GM18858 (cell line): ENCODE data around the gene BIN2.
A peak's percentile ranks its signal among the peaks of the same experiment; 100 is the strongest.

Experiments
- ATAC-seq: cut with Tn5 transposase; IDR thresholded peaks from one replicate; pipeline ENCODE4 v1.9.1; 2021; ENCODE audit not compliant: unreplicated experiment

BIN2 gene

DNA sequence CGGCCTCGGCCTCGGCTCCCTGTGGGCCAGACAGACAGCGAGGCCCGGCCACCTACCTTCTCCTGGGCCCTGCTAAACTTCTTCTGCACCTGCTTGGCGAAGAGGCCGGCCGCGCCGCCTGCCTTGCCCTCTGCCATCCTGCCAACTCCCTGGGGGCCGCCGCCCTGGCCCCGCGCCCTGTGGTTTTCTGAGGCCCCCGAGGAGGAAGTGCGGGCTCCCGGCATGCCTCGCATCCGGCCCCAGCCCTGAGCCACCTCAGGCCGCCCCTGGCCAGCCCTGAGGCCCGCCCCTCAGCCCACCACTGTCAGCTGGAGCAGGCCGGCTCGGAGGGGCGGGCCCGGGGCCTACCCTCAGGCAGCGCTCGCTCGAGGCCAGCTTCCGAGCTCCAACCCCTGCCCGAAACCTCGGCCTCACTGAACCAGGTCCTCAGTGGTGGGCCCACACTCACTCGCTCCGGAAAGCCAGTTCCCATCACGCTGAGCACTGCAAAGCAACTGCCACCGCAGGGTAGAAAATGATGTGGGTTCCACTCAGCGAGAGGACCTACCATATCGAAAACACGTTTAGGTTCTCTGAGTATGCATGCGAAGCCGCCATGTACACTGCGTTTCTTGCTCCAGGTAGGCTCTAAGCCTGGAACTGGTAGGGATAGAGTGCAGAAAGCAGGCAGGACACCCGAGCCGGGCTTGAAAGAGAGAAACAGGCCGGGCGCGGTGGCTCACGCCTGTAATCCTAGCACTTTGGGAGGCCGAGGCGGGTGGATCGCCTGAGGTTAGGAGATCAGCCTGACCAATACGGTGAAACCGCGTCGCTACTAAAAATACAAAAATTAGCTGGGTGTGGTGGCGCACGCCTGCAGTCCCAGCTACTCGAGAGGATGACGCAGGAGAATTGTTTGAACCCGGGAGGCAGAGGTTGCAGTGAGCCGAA lies at the start of gene BIN2:
BIN2 (minus strand) TSS at position 209 of the 930 bp plus-strand sequence; CDS start at position 137, 72 bp downstream.
- ATAC-seq = no peak

DNA sequence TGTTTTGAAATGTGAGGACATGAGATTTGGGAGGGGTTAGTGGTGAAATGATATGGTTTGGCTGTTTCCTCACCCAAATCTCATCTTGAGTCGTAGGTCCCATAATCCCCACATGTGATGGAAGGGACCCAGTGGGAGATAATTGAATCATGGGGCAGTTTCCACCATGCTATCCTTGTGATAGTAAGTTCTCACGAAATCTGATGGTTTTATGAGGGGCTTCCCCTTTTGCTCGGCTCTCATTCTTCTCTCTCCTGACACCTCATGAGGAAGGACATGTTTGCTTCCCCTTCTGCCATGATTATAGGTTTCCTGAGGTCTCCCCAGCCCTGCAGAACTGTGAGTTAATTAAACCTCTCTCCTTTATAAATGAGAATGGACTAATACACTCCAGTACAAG lies 49.2 kb upstream of the BIN2 start:
- ATAC-seq = no peak

DNA sequence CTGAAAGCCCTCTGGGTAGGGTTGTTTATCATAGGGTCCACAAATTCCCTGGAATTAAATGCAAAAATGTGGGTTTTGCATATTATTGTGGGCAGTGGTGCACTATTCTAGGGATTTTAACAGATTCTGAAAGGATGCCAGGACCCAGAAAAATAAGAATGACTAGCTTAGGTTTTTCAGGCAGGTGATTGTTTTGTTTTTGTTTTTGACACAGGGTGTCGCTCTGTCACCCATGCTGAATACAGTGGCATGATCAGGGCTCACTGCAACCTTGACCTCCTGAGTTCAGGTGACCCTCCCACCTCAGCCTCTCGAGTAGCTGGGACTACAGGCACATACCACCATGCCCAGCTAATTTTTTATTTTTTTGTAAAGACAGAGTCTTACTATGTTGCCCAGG lies 48.0 kb upstream of the BIN2 start:
- no peak for ATAC-seq

DNA sequence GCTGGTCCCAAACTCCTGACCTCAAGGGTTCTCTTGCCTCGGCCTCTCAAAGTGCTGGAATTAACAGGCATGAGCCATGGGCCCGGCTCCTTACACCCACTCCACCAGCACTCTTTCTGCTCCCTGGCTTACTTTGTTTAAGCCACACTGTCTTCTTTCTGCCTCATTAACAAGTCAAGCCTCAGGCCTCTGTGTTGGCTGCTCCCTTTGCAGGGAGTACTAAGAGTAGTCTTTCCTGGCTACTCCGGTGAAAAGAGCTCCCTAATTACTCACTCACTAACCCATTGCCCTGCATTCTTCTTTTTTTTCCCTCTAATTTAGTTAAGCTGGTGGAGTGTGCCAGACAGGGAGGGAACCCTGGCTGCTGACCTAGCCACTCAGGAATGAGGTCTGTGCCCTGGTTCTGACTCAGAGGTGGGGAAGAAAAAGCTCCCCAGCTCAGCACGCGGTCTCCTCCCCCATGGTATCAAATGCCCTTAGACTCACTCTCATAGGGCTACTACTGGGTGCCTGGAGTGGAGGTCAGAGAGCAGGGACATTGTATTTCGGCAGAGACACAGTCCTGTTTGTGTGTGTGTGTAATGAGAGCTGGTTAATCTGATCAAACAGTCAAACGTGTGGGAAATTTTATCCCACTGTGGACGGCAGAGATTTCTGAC lies 47.5 kb upstream of the BIN2 start:
- no peak for ATAC-seq

GRCh38 chr12:51370667-51371066 lies 46.7 kb upstream of the BIN2 start:
- ATAC-seq = no peak

DNA sequence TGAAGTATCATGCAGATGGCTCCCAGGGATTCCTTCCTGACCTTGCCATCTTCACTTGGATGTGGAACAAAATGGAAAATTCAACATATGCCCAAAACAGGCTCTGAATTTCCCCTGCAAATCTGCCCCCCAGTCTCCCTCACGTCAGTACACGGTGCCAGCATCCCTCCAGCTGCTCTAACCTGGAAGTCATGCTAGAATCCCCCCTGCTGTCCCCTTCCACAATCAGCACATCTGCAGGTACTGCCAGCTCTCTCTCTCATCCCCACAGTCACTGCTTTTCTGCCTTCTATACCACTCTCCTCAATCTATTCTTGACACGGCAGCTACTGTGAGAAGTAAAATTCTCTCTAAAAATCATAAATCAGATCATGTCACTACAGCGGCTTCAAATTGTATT lies 45.6 kb upstream of the BIN2 start:
- ATAC-seq = no peak

DNA sequence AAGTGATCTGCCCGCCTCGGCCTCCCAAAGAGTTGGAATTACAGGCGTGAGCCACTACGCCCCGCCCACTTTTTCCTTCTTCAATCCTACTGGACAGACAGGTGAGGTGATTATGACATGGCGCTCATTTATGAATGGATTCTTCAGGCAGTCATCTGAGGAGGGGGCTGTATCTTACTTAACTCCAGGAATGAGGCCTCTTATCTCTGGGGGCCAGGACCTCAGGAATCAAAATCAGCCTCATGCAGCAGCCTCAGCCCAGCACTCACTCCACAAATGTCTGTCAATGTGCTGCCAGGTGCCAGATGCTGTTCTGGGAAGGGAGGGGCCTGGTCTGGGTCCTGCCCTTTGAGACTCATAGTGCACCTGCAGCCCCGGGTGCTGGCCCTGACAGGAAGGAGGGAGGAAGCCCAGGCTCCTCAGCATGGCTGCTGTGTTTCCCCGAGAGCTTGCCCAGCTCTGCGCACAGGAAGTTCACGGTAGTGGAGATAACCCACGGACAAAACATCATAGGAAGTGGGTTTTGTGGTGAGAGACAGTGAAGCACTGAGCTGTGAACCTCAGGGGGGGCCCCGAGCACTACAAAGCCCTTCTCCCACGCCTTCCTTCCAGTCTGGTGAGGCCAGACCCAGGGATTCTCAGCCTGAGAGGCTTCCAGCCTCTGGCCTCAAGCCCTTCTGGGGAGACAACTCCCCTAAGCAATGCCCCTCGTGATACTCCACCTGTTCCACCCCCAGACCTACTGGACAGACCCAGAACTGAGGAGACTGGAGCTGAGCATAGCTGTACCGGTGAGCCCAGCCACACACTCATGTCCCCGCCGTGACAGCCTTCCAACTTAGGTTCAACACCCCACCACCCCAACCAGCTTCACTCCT lies 44.9 kb upstream of the BIN2 start:
- ATAC-seq = peak; percentile 96

GRCh38 chr12:51365276-51365675 lies 41.3 kb upstream of the BIN2 start:
- no peak for ATAC-seq

DNA sequence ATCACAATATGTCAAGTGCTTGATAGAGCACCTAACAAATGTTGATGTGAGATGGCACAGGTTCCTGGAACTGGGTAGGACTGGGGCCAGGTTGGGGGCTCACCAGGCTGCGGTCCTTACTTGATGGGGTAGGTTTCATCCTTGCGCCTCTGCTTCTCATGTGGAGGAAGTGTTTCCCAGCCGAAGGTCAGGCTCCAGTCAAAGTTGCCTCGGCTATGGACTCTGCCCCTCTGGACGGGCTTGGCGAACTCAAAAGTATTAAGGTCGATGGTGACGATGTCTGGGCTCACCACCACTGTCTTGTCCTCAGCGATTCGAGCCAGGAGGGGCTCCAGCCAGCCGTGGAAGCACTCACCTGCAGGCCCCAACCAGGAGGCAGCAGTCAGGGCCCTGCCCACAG lies 40.0 kb upstream of the BIN2 start:
- ATAC-seq = no peak

GRCh38 chr12:51362747-51363342 lies 38.9 kb upstream of the BIN2 start:
- no peak for ATAC-seq

DNA sequence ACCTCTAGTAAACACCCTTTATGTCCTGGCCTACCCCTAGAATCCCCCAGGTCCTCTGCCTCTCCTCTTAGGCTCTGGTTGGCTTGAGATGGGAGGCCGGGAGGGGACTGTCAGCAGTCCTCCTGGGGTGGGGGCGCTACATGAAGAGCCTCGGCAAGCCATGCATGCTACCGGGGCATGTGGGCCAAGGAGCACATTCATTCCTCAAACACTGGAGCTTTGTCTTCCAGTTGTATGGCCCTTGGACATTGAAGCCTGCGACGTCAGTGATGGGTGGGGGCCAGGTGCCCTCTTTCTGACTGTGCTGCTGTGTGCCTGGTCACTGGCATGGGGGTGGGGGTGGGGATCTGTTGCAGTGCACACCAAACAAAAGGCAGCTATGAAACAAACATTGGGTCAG lies 38.3 kb upstream of the BIN2 start:
- ATAC-seq = no peak

DNA sequence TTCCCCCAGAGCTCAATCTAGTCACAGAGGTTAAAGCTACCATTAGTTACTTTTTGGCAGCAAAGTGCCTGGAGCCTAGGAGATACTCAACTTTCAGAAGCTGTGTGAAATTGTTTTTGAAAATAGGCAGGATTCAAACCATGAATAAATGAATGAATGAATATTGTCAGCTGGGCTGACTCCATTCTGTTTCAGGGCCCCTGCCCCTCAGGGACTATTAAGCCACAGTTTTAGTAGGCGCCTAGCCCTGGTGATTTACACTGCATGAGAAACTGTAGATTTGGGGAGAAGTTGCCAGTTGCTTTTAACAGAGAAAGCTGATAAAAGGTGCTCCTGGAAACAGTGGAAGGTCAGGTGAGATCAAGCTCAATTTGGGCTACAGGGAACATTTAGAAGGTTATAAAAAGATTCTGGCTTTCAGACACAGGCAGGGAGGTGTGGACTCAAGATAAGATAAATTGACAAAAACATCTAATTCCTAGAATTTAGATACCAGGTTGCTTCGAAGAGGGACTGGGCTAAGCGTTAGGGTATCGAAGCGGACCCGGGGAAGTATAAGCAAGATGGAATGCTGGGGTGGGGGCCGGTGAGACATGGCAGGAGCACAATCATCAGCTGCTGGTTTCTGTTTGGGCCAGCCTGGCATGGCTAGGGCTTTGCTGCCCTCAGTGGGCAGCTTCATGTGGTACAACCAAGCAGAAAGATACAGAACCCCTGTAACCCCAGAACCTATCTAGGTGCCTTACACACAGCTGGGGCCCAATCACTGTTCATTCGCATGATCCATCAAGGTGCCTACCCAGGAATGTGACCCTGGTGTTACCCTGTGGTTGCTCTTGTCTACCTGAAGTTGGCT lies 37.4 kb upstream of the BIN2 start:
- ATAC-seq = no peak

DNA sequence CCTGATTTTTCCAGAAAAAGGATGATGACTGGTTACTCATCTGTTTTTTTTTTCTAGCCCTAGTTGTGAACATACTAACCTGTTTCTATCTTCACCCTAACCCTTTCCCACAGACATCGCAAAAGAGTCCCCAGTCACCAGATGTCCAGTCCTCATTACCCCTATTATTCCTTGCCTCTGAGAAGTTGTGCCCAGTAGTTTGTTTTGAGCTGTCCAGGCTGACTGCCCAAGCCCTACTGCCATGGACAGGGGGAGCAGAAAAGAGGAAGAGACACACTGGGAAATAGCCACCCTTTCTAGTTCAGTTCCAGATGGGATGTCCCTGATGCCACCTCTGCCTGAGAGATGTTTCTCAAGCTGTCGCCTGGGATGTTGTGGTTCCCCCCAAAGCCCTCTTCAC lies 36.3 kb upstream of the BIN2 start:
- ATAC-seq = no peak

GRCh38 chr12:51359851-51360250 lies 35.9 kb upstream of the BIN2 start:
- ATAC-seq = no peak

DNA sequence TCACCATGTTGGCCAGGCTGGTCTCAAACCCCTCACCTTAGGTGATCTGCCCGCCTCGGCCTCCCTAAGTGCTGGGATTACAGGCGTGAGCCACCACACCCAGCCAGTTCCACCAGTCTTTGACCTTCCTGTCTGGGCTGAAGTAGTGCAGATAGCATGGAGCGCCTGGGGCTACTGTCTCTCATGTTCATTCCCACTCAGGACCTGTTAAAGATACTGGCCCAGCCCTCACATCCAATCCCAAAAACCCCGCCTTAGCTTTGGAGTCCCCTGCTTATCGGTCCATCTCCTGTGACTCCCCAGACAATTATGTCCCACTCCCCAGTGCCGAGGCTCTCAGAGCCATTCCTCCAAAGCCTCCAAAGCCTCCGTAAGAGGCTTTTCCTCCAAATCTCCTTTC lies 34.5 kb upstream of the BIN2 start:
- no peak for ATAC-seq

DNA sequence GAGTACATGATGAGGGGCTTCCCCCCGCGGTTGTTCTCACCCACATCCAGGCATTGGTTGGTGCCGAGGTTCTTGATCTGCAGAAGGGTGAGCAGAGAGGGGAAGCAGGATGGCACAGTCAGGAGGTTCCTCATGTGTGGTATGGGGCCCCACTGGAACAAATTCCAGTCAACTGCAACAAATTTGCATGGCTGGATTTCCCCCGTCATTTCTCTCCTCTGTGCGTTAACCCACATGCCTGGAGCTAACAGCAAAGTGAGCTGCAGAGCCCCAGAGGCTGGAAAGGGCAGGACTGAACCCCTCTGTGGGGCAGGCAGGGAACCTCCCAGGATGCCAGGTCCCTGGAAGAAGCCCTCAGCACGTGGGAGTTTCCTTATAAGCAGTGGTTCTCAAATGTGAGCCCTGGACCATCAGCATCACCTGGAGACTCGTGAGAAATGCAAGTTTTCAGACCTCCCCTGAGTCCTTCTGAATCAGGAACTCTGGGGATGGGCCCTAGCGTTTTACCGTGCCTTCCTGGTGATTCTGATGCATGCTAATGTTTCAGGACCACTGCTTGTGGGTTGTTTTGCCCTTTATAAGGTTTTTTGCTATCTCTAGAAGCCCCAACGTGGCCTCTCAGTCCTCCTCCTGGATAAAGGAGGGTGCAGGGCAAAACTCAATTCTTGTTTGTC lies 33.5 kb upstream of the BIN2 start:
- ATAC-seq = no peak

GRCh38 chr12:51351913-51352532 lies 28.0 kb upstream of the BIN2 start:
- no peak for ATAC-seq

DNA sequence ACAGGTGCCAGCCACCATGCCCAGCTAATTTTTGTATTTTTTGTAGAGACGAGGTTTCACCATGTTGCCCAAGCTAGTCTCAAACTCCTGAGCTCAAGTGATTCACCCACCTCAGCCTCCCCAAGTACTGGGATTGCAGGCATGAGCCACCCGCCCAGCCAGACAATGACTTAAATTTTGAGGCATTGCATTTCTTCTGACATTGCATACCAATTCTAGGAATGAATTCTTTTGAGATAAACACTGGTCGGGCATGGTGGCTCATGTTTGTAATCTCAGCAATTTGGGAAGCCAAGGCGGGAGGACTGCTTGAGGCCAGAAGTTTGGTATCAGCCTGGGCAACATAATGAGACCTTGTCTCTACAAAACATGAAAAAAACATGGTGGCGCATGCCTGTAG lies 25.1 kb upstream of the BIN2 start:
- ATAC-seq = no peak

DNA sequence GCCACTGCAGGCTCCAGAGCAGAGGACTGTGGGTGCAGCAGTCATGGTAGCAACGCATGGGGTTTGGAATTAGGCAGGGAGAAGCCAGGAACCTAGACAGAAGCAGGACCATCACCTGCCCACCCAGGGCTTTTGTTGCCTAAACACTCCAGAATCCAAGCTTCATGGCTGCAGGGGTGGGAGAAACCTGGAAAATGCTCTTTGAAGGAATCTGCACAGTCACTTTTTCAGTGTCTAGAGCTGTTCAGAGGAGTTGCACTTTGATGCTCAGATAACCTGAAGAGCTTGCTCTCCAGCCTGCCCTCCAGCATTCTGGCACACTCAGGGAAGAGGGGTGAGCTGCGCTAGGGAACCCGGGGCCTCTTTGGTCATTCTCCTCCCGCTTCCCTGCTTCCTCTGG lies 24.1 kb upstream of the BIN2 start:
- no peak for ATAC-seq
